GM19467 (cell line): ENCODE results near the gene WDFY1.

Experiments
- ATAC-seq: cut with Tn5 transposase; IDR thresholded peaks from one replicate; pipeline ENCODE4 v1.9.1; 2021; ENCODE audit warnings: mild to moderate bottlenecking, moderate library complexity; ENCODE audit not compliant: unreplicated experiment

The WDFY1 gene

GRCh38 chr2:223826995-223827394, 118.1 kb downstream of the WDFY1 start:
- ATAC-seq = no peak
